PC-3 (cell line): ENCODE measurements around the gene TBXA2R. TPM values are rescaled to one million over a fixed set of nuclear protein-coding genes. Genes with fewer than 3 reads are reported as not detected.

Experiments used
- ATAC-seq: fragments of 200-7000 bp; cut with Tn5 transposase; 2 replicates; pipeline ENCODE4 v1.9.1; 2020; ENCODE audit warnings: mild to moderate bottlenecking, moderate library complexity
- BruUV-seq: library from RNA; stranded (reverse); fragments of 400-500 nt; replicated peaks from 2 replicates; lab custom pipeline; 2021; lab: Mats Ljungman, UMichigan
- CTCF ChIA-PET: fragments of 300-600 bp; sonication (Branson Sonifier 250); formaldehyde crosslinking; loops from one replicate; lab custom pipeline; 2022; ENCODE audit warnings: antibody characterized with exemption; lab: Charles Lee
- POLR2A ChIA-PET: fragments of 300-600 bp; sonication (Branson Sonifier 250); formaldehyde crosslinking; loops from one replicate; lab custom pipeline; 2022; ENCODE audit warnings: antibody characterized with exemption; ENCODE audit not compliant: unreplicated experiment; lab: Charles Lee
- DNase-seq: peaks from one replicate; pipeline ENCODE4 v3.0.0-alpha.2; 2015
- H2AFZ ChIP-seq: fragments of 300-600 bp; sonication (generic); 2 replicates; pipeline ENCODE4 v1.6.0; 2016; ENCODE audit warnings: antibody characterized with exemption, low read length
- H3F3A ChIP-seq: fragments of 300-600 bp; sonication (generic); one replicate; pipeline ENCODE4 v1.6.0; 2017; ENCODE audit warnings: antibody characterized with exemption, low read length, control low read depth, mild to moderate bottlenecking; ENCODE audit not compliant: unreplicated experiment
- H3K27ac ChIP-seq: fragments of 300-600 bp; sonication (generic); 2 replicates; pipeline ENCODE4 v1.5.1; 2016; ENCODE audit warnings: mild to moderate bottlenecking, low read length
- H3K27me3 ChIP-seq: fragments of 300-600 bp; sonication (generic); 2 replicates; pipeline ENCODE4 v1.6.1; 2016; ENCODE audit warnings: low read length, mixed read lengths
- H3K36me3 ChIP-seq: fragments of 300-600 bp; sonication (generic); 2 replicates; pipeline ENCODE4 v1.6.1; 2016; ENCODE audit warnings: low read depth, mixed run types, low read length, mixed read lengths
- H3K4me1 ChIP-seq: fragments of 300-600 bp; sonication (generic); 2 replicates; pipeline ENCODE4 v1.5.1; 2016; ENCODE audit warnings: low read length; ENCODE audit not compliant: insufficient read depth
- H3K4me2 ChIP-seq: fragments of 300-600 bp; sonication (generic); 2 replicates; pipeline ENCODE4 v1.6.0; 2016; ENCODE audit warnings: low read length
- H3K4me3 ChIP-seq: fragments of 300-600 bp; sonication (generic); 2 replicates; pipeline ENCODE4 v1.5.1; 2016; ENCODE audit warnings: mild to moderate bottlenecking, low read length, mixed read lengths
- H3K79me2 ChIP-seq: fragments of 300-600 bp; sonication (generic); 2 replicates; pipeline ENCODE4 v1.6.1; 2017; ENCODE audit warnings: low read length, mixed read lengths
- H3K9ac ChIP-seq: fragments of 300-600 bp; sonication (generic); 2 replicates; pipeline ENCODE4 v1.6.0; 2016; ENCODE audit warnings: mild to moderate bottlenecking, low read length
- H3K9me2 ChIP-seq: fragments of 300-600 bp; sonication (generic); replicated peaks from 2 replicates; pipeline ENCODE4 v1.6.1; 2016; ENCODE audit warnings: mixed run types, low read length, mixed read lengths
- H3K9me3 ChIP-seq: fragments of 300-600 bp; sonication (generic); 2 replicates; pipeline ENCODE4 v1.6.1; 2016; ENCODE audit warnings: low read length, mixed read lengths
- H4K20me1 ChIP-seq: fragments of 300-600 bp; sonication (generic); 2 replicates; pipeline ENCODE4 v1.6.1; 2016; ENCODE audit warnings: low read length, mixed read lengths
- EZH2 ChIP-seq: fragments of 300-600 bp; sonication (generic); IDR thresholded peaks from one replicate; pipeline ENCODE4 v1.6.1; 2017; ENCODE audit warnings: antibody characterized with exemption, mild to moderate bottlenecking, low read length; ENCODE audit not compliant: unreplicated experiment
- EZH2phosphoT487 ChIP-seq: fragments of 300-600 bp; sonication (generic); IDR thresholded peaks from 2 replicates; pipeline ENCODE4 v1.6.1; 2018; ENCODE audit warnings: mild to moderate bottlenecking, antibody characterized with exemption, low read length, borderline replicate concordance
- intact Hi-C: fragments of 100-400 bp; cut with micrococcal nuclease; formaldehyde crosslinking; loops from 2 replicates; pipeline ENCODE4 v1.9.0; 2023
- total RNA-seq: library from RNA; depleted of rRNA; stranded (reverse); fragments of >200 nt; gene quantifications from 2 replicates; pipeline ENCODE4 v1.2.3, GENCODE V29; 2014
- TF ChIP-seq, protein P1 (sequence below): fragments of 300-600 bp; sonication (generic); conservative IDR thresholded peaks from 2 replicates; pipeline ENCODE4 v1.5.1; 2017; ENCODE audit warnings: antibody characterized with exemption, low read depth, mild to moderate bottlenecking, low read length

The TBXA2R gene
- total RNA-seq, 1 experiment from 2014 or later: 0.77 TPM

DNA sequence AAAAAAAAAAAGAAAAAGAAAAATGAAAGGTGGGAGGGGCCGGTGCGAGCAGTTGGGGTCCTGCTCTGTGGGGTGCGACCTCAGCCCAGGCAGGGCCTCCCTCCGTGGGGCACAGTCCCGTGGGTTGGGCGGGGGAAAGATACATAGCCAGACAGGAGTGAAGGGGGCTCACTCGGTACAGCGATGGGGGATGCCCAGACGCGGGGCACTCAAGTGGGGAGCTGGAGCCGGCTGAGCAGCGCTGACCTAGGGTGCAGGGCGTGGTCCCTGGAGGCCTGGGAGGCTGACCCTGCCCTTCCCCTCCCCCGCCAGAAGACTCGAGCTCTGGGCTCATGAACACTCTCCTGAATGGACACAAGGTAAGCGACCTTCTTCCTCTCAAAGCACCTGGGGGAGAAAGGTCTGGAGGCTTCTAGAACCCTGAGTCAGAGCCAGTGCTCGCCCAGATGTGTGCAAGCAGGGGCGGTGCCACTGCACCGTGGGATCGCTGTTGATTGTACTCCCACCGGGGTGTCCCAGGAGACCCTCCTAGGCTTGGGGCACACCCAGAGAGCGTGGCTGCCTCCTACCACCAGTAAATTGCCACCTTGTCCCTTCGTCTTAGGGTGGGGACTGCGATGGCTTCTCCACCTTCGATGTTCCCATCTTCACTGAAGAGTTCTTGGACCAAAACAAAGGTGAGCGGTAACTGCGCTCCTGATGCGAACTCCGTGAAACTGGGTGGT lies 30.6 kb downstream of the TBXA2R start:
- peaks cover 3% of the 10 kb centered on the region for H3K36me3 ChIP-seq
- peaks cover 11% of the 10 kb centered on the region for H3K4me1 ChIP-seq
- H3K4me2 ChIP-seq: no peak overlapping the region
- H4K20me1 ChIP-seq: no peaks in the 10 kb centered on the region
- CTCF ChIA-PET: no interaction called here
- TF ChIP-seq EZH2 (no peak), EZH2phosphoT487 (no peak)
- TF ChIP-seq, protein P1, sequence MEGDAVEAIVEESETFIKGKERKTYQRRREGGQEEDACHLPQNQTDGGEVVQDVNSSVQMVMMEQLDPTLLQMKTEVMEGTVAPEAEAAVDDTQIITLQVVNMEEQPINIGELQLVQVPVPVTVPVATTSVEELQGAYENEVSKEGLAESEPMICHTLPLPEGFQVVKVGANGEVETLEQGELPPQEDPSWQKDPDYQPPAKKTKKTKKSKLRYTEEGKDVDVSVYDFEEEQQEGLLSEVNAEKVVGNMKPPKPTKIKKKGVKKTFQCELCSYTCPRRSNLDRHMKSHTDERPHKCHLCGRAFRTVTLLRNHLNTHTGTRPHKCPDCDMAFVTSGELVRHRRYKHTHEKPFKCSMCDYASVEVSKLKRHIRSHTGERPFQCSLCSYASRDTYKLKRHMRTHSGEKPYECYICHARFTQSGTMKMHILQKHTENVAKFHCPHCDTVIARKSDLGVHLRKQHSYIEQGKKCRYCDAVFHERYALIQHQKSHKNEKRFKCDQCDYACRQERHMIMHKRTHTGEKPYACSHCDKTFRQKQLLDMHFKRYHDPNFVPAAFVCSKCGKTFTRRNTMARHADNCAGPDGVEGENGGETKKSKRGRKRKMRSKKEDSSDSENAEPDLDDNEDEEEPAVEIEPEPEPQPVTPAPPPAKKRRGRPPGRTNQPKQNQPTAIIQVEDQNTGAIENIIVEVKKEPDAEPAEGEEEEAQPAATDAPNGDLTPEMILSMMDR: no peak
- no peak overlapping the region for H2AFZ ChIP-seq
- no peak overlapping the region for H3K27ac ChIP-seq
- no TSS peak for BruUV-seq
- no peaks in the 10 kb centered on the region for H3K9me2 ChIP-seq
- intact Hi-C loops: no loop called here
- POLR2A ChIA-PET: no interaction called here
- DNase-seq (no peak), ATAC-seq (no peak)
- no peaks in the 10 kb centered on the region for H3K9me3 ChIP-seq
- no peaks in the 10 kb centered on the region for H3F3A ChIP-seq
- no peaks in the 10 kb centered on the region for H3K27me3 ChIP-seq
- H3K79me2 ChIP-seq: peaks cover 12% of the 10 kb centered on the region
- H3K9ac ChIP-seq: no peak overlapping the region
- no peak overlapping the region for H3K4me3 ChIP-seq

DNA sequence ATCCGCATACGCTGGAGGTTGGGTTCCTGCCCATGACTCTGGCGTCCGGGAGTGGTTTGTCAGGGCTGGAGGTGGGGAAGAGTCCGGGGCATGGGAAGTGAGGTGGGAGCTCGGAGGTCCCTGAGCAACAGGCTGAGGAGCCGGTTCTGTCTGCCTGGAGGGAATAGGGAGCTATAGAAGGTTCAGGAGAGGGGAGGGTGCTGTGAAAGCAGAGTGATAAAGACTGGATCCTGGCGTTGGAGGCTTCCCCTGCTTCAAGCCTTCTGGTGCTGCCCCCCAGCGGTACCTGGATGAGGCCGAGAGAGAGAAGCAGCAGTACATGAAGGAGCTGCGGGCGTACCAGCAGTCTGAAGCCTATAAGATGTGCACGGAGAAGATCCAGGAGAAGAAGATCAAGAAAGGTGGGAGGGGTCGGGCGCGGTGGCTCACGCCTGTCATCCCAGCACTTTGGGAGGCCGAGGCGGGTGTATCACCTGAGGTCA lies 31.4 kb downstream of the TBXA2R start:
- Histone ChIP-seq H4K20me1 (no peaks in the 10 kb centered on the region), H3K27ac (no peak overlapping the region), H3F3A (no peaks in the 10 kb centered on the region), H3K27me3 (no peaks in the 10 kb centered on the region), H3K9me3 (no peaks in the 10 kb centered on the region), H3K9me2 (no peaks in the 10 kb centered on the region), H3K79me2 (peaks cover 12% of the 10 kb centered on the region), H3K9ac (no peak overlapping the region), H3K4me2 (peak overlapping the region; percentile 84; the same call in 1 of the 2 replicates), H3K36me3 (peaks cover 3% of the 10 kb centered on the region), H3K4me3 (no peak overlapping the region), H2AFZ (no peak overlapping the region), H3K4me1 (peaks cover 8% of the 10 kb centered on the region)
- POLR2A ChIA-PET: no interaction called here
- TF ChIP-seq, protein P1: 0 out of 2 replicates have a peak, but pooled peaks have one; percentile 10
- no peak for TF ChIP-seq EZH2
- ATAC-seq: no peak
- CTCF ChIA-PET: no interaction called here
- no peak for DNase-seq
- no TSS peak for BruUV-seq
- intact Hi-C loops: no loop called here
